GM10266 (cell line): ENCODE results near the gene RYR3.

ENCODE experiments used
- DNase-seq: peaks from one replicate; pipeline ENCODE4 v3.0.0; 2012; ENCODE audit errors: extremely low spot score
- CTCF ChIP-seq: IDR thresholded peaks from 2 replicates; pipeline ENCODE4 v1.5.1; 2012; ENCODE audit warnings: mild to moderate bottlenecking, low read depth; ENCODE audit not compliant: control insufficient read depth, insufficient read depth; ENCODE audit errors: missing control alignments

RYR3 gene

GRCh38 chr15:33644304-33644703 lies 333.5 kb downstream of the RYR3 start:
- TF ChIP-seq CTCF = no peak
- no peak for DNase-seq

GRCh38 chr15:33646744-33647143 lies 336.0 kb downstream of the RYR3 start:
- no peak for DNase-seq
- TF ChIP-seq CTCF = no peak

GRCh38 chr15:33649217-33649933 lies 338.6 kb downstream of the RYR3 start:
- no peak for TF ChIP-seq CTCF
- DNase-seq = no peak

- no peak for DNase-seq
- no peak for TF ChIP-seq CTCF
Observed at GRCh38 chr15:33654860-33655259, 344.1 kb downstream of the RYR3 start.

GRCh38 chr15:33655488-33655887 lies 344.7 kb downstream of the RYR3 start:
- no peak for DNase-seq
- TF ChIP-seq CTCF = no peak

GRCh38 chr15:33656168-33656567 lies 345.4 kb downstream of the RYR3 start:
- DNase-seq = no peak
- no peak for TF ChIP-seq CTCF

GRCh38 chr15:33660151-33660550 lies 349.4 kb downstream of the RYR3 start:
- no peak for TF ChIP-seq CTCF
- no peak for DNase-seq
